Osteoblast (primary cell): Measurements from ENCODE around the gene CRY2. TPM values are rescaled to one million over a fixed set of nuclear protein-coding genes. Genes with fewer than 3 reads are reported as not detected.

Source experiments
- DNase-seq: peaks from one replicate; pipeline ENCODE4 v3.0.0; 2011; ENCODE audit warnings: low spot score, mixed read lengths; ENCODE audit not compliant: insufficient read length; ENCODE audit errors: missing footprints
- H2AFZ ChIP-seq: 2 replicates; pipeline ENCODE4 v1.6.0; 2011; ENCODE audit warnings: mild to moderate bottlenecking, low read length
- H3K27ac ChIP-seq: 2 replicates; pipeline ENCODE4 v1.5.1; 2011; ENCODE audit warnings: mild to moderate bottlenecking, low read depth, low read length, moderate library complexity
- H3K27me3 ChIP-seq: 2 replicates; pipeline ENCODE4 v1.6.0; 2012; ENCODE audit warnings: mild to moderate bottlenecking, control low read depth, inconsistent platforms, low read length, moderate library complexity; ENCODE audit not compliant: insufficient read depth
- H3K36me3 ChIP-seq: 2 replicates; pipeline ENCODE4 v1.5.1; 2011; ENCODE audit warnings: mild to moderate bottlenecking, low read length, control low read depth, moderate library complexity; ENCODE audit not compliant: insufficient read depth
- H3K4me1 ChIP-seq: 2 replicates; pipeline ENCODE4 v1.5.1; 2011; ENCODE audit warnings: mild to moderate bottlenecking, low read length, control low read depth, moderate library complexity; ENCODE audit not compliant: insufficient read depth
- H3K4me2 ChIP-seq: 2 replicates; pipeline ENCODE4 v1.6.0; 2011; ENCODE audit warnings: mild to moderate bottlenecking, low read length; ENCODE audit not compliant: insufficient read depth
- H3K4me3 ChIP-seq: fragments of 200-600 bp; sonication (generic); 3 replicates; pipeline ENCODE4 v1.5.1; 2012; ENCODE audit warnings: mild to moderate bottlenecking, low read length, inconsistent platforms; ENCODE audit not compliant: insufficient read depth
- H3K79me2 ChIP-seq: 2 replicates; pipeline ENCODE4 v1.6.0; 2012; ENCODE audit warnings: mild to moderate bottlenecking, low read length, control low read depth, inconsistent platforms; ENCODE audit not compliant: insufficient read depth
- H3K9me3 ChIP-seq: 2 replicates; pipeline ENCODE4 v1.5.1; 2011; ENCODE audit warnings: low read depth, low read length, control low read depth
- H4K20me1 ChIP-seq: 2 replicates; pipeline ENCODE4 v1.6.0; 2012; ENCODE audit warnings: mild to moderate bottlenecking, low read length, control low read depth; ENCODE audit not compliant: insufficient read depth
- total RNA-seq: library from RNA; depleted of rRNA; stranded (reverse); fragments of >200 nt; gene quantifications from 2 replicates; pipeline ENCODE4 v1.2.3, GENCODE V29; 2012
- TF ChIP-seq, protein P1 (sequence below): IDR thresholded peaks from 2 replicates; pipeline ENCODE4 v1.5.1; 2011; ENCODE audit warnings: mild to moderate bottlenecking, low read depth, low read length, moderate library complexity; ENCODE audit errors: extremely low read depth

CRY2 gene
- total RNA-seq, 1 donor = 21.0 TPM

DNA sequence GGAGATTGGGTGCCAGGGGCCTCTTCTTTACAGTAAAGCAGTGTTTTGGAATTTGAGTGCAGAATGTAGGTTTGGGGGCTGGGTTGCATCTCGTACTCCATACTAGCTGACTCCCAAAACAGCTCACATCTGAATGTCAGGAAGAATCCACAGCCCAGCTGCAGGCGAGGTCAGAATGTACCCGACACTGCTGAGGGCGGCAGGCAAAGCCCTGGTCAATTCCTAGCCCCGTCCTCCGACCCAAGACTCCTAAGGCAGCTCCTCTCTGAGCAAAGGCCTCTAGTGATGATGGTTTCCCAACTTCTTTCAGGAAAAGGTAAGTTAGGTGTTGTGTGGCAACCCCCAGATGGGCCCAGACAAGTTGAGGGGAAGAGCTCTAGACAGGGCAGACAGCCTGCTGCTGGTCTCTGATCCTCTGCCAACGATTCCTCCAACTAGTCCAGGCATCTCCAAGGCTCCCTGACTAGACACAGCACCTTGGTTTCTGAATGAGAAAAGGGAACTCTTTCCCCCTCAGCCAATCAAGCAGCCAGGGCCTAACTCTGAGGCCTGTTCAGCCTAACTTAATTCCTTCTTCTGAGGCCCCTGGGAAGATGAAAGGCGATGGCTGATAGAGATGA, 83.8 kb downstream of the CRY2 start:
- DNase-seq = peak; percentile 61
- H3K36me3 ChIP-seq = peaks cover 32% of the 10 kb centered on the region
- peaks cover 9% of the 10 kb centered on the region for H4K20me1 ChIP-seq
- H3K4me2 ChIP-seq = no peak overlapping the region
- TF ChIP-seq, protein P1, sequence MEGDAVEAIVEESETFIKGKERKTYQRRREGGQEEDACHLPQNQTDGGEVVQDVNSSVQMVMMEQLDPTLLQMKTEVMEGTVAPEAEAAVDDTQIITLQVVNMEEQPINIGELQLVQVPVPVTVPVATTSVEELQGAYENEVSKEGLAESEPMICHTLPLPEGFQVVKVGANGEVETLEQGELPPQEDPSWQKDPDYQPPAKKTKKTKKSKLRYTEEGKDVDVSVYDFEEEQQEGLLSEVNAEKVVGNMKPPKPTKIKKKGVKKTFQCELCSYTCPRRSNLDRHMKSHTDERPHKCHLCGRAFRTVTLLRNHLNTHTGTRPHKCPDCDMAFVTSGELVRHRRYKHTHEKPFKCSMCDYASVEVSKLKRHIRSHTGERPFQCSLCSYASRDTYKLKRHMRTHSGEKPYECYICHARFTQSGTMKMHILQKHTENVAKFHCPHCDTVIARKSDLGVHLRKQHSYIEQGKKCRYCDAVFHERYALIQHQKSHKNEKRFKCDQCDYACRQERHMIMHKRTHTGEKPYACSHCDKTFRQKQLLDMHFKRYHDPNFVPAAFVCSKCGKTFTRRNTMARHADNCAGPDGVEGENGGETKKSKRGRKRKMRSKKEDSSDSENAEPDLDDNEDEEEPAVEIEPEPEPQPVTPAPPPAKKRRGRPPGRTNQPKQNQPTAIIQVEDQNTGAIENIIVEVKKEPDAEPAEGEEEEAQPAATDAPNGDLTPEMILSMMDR = no peak
- no peak overlapping the region for H2AFZ ChIP-seq
- H3K27ac ChIP-seq = no peak overlapping the region
- no peaks in the 10 kb centered on the region for H3K4me1 ChIP-seq
- no peaks in the 10 kb centered on the region for H3K9me3 ChIP-seq
- H3K27me3 ChIP-seq = peaks cover 7% of the 10 kb centered on the region
- H3K4me3 ChIP-seq = no peak overlapping the region
- H3K79me2 ChIP-seq = no peaks in the 10 kb centered on the region

DNA sequence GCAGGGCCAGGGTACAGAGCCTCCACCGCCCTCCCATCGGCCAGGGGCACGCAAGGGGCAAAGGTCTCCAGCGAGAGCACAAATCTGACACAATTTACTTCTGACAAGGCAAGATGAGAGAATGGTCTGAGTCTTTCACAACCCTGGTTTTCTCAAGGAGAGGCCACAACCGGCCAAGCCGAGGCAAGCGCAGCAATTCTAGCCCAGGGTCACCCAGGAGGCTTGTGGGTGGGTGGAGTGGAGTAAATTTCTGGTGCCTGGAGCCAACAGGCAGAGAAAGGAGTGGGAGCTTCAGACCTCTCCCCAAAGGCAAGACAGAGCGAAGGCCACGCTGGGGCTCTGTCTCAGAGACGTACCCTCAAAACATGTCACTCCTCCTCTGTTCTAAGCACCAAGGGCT, 84.5 kb downstream of the CRY2 start:
- no peak overlapping the region for H3K4me3 ChIP-seq
- H3K27me3 ChIP-seq = peaks cover under 1% of the 10 kb centered on the region
- no peak overlapping the region for H2AFZ ChIP-seq
- no peak for DNase-seq
- TF ChIP-seq, protein P1 = no peak
- H3K9me3 ChIP-seq = no peaks in the 10 kb centered on the region
- H3K27ac ChIP-seq = no peak overlapping the region
- H3K4me1 ChIP-seq = no peaks in the 10 kb centered on the region
- no peaks in the 10 kb centered on the region for H3K79me2 ChIP-seq
- H4K20me1 ChIP-seq = peaks cover 9% of the 10 kb centered on the region
- H3K36me3 ChIP-seq = peaks cover 32% of the 10 kb centered on the region
- H3K4me2 ChIP-seq = no peak overlapping the region

DNA sequence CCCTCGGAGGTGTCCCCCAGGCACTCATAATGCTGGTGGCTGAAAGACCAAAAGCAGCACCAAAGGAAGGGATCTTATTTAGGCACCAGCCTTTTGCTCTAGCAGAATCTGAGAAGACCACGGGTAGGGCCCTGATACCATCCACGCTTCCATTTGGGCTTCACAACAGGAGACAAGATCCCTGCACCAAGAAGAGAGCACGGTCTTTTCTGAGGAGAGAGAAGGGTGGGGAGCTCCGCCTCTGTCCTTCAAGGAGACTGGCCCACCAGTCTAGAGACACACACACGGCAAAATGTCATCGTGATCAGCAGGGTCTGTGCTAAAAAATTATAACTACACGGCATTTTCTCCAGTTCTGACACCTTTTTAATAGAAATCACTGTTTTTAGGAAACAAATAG, 84.9 kb downstream of the CRY2 start:
- DNase-seq = no peak
- Histone ChIP-seq H3K27me3 (no peaks in the 10 kb centered on the region), H3K4me1 (no peaks in the 10 kb centered on the region), H3K4me2 (no peak overlapping the region), H2AFZ (no peak overlapping the region), H4K20me1 (peaks cover 9% of the 10 kb centered on the region), H3K36me3 (peaks cover 32% of the 10 kb centered on the region), H3K27ac (no peak overlapping the region), H3K79me2 (no peaks in the 10 kb centered on the region), H3K4me3 (no peak overlapping the region), H3K9me3 (no peaks in the 10 kb centered on the region)
- TF ChIP-seq, protein P1 = no peak

Other genes starting within 250 kb of the CRY2 start
- 1.1 and 1.5 TPM in 2 replicates for gene CHST1, start 181.9 kb upstream of the CRY2 start, total RNA-seq
- 10.6 and 12.3 TPM in 2 replicates for gene SLC35C1, start 42.3 kb upstream of the CRY2 start, total RNA-seq
- gene MAPK8IP1, start 38.2 kb downstream of the CRY2 start, total RNA-seq = 8.0 and 9.7 TPM in 2 replicates
- gene FREY1, start 59.8 kb downstream of the CRY2 start, total RNA-seq = 0.88 and 1.8 TPM in 2 replicates
- 27.4 and 28.6 TPM in 2 replicates for gene PEX16, start 70.4 kb downstream of the CRY2 start, total RNA-seq
- not detected in 2 replicates for gene LARGE2, start 75.2 kb downstream of the CRY2 start, total RNA-seq